IPS DF 19.7 (cell line): Measurements from ENCODE around the gene ADAMTS9.

Source experiments
- DNase-seq: peaks from one replicate; pipeline ENCODE4 v3.0.0-alpha.2; 2013; ENCODE audit warnings: low read depth, low spot score

The ADAMTS9 gene

GRCh38 chr3:64651741-64652241 is 36.0 kb downstream of the ADAMTS9 start:
- DNase-seq, result no peak

GRCh38 chr3:64651303-64651702 is 36.5 kb downstream of the ADAMTS9 start:
- DNase-seq, result no peak

- no peak for DNase-seq
Observed at GRCh38 chr3:64650715-64651114, 37.1 kb downstream of the ADAMTS9 start.

GRCh38 chr3:64650096-64650622 is 37.6 kb downstream of the ADAMTS9 start:
- DNase-seq, result no peak

GRCh38 chr3:64648927-64649906 is 38.6 kb downstream of the ADAMTS9 start:
- no peak for DNase-seq

GRCh38 chr3:64647825-64648224 is 40.0 kb downstream of the ADAMTS9 start:
- DNase-seq, result no peak

- no peak for DNase-seq
Observed at GRCh38 chr3:64645243-64645642, 42.6 kb downstream of the ADAMTS9 start.

GRCh38 chr3:64644483-64644882 is 43.3 kb downstream of the ADAMTS9 start:
- no peak for DNase-seq

- no peak for DNase-seq
Observed at GRCh38 chr3:64642327-64643151, 45.3 kb downstream of the ADAMTS9 start.

- DNase-seq, result no peak
Observed at GRCh38 chr3:64638981-64639481, 48.8 kb downstream of the ADAMTS9 start.

GRCh38 chr3:64638511-64638910 is 49.3 kb downstream of the ADAMTS9 start:
- DNase-seq, result no peak

GRCh38 chr3:64634417-64634816 is 53.4 kb downstream of the ADAMTS9 start:
- DNase-seq, result no peak

GRCh38 chr3:64631951-64632350 is 55.8 kb downstream of the ADAMTS9 start:
- no peak for DNase-seq

DNA sequence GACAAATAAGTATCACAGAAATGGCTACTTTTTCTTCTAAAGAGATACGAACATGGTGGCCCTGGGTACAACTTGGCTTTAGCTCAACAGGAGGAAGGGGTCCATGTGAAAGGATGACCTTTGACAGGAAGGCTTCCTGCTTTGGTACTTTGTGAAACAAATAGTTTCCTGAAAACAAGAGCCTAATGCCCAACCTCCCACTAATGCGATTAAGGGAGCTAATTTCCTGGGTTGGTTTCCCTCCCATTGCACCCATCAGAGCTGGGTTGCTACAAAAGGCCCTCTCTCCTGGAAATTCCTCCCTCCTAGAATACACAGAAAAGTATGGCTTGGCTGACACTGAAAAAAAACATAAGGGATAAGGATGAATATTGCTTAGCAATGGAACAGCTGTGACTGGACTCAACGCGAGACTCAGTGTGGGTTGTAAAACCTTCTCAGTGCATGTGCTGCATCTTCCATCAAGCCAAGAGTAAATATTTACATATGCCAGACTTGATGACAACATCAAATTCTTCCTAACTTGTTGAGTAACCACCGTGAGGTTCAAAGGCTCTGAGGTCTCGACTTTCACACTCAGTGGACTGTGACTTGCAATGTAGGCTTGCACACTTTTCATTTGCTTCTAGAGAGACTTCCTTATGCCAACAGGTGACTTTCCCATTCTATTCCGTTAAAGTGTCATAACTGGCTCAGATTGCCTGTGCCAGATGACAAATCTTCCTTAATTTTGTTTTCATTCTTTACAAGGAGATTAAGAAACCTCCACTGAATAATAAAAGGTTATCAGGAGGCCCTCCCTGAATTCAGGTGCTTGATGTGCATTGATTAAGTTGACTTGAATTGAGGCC is 60.1 kb downstream of the ADAMTS9 start:
- no peak for DNase-seq

- DNase-seq, result no peak
Observed at GRCh38 chr3:64627042-64627441, 60.8 kb downstream of the ADAMTS9 start.

DNA sequence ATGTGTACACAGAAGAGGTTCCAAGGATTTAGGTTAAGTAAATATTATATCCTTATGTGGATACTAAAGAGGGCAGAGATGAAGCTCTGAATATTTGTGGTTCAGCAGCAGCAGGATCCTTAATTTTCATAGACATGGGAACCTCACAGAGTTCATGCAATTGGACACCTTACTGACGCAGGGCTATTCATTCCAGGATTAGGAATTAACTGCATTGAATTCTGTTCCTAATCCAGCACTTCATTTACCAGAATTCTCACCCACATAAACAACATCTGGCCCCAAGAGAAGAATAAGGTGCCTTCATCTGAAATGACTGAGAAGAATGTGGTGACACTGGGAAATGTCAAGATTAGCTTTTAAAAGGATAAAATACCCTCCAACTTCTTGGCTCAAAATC is 62.4 kb downstream of the ADAMTS9 start:
- DNase-seq, result no peak

DNA sequence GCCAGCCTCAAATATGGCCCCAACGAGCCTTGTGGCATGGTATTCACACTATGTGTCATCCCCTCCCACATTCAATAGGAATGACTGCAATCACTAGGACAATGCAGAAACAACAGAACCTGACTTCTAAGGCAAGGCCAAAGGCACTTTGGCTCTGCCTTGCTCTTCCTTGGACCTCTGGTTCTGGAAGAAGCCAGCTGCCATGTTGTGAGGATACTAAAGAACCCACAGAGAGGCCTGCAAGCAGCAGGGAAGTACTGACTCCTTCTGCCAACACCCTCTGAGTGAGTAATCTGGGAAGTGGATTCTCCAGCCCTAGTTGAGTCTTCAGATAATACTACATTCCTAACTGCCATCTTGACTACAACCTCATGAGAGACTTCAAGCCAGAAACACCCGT is 64.7 kb downstream of the ADAMTS9 start:
- no peak for DNase-seq

DNA sequence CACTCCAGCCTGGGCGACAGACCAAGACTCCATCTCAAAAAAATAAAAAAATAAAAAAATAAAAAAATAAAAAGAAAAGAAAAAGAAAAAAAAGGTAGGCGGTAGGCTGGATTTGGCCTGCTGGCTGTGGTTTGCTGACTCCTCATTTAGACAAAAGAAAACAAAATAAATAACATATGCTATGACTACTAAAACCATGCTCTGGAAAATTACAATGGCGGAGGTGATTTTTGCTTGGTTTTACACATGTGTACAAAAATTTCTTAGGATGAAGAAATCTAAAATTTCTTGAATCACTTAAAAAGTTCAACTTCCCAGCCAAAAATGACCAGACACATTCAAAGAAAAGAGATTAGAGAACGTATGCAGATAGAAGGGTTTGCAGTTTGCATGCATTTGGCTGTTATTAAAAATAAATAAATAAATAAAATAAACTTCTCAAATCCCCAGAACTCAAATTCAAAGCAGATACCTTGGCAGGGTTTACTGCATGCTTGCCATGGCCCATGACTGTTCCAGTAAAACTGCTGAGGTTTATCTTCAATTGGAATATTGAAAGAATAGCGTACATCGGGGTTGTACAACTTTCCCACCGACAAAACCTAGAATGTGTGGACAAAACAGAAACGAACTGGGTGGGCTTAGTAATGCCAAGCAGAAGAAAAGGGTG is 65.9 kb downstream of the ADAMTS9 start:
- DNase-seq, result no peak

DNA sequence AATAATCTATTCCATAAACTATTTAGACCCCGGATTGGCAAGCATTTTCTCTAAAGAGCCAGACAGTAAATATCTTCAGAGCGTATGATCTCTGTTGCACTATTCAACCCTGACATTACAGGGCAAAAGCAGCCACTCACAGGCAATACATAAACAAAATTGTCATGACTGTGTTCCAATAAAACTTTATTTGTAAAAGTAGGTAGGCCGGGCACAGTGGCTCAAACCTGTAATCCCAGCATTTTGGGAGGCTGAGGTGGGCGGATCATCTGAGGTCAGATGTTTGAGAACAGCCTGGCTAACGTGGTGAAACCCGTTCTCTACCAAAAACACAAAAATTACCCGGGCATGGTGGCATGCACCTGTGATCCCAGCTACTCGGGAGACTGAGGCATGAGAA is 66.5 kb downstream of the ADAMTS9 start:
- no peak for DNase-seq

GRCh38 chr3:64620020-64620419 is 67.8 kb downstream of the ADAMTS9 start:
- no peak for DNase-seq
